Measurements from ENCODE around the gene PARS2. TPM values are rescaled to one million over a fixed set of nuclear protein-coding genes. Genes with fewer than 3 reads are reported as not detected.

PARS2 gene
- total and polyA plus RNA-seq, 2 experiments from 2014 or later, result 5.9 to 13.6 TPM

DNA sequence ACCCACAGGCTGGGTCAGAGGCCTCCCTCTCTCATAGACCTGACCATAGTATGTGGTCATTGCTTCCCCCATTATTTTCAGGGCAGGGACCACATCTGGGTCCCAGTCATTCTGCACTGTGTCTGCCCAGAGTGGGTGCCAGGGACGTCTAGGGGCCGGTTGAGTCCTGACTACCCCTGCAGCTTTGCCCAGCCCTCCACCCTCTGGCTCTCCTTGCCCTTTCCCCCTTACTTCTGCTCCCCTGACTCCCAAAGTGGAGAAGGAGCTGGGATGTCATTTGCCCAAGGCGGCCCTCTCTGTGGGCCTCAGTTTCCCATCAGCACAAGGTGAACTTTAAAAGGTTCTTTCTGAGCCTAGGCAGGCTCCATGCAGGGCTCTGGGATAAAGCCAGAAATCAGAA is 41.1 kb upstream of the PARS2 start (continued):
- TF ChIP-seq, protein P1, sequence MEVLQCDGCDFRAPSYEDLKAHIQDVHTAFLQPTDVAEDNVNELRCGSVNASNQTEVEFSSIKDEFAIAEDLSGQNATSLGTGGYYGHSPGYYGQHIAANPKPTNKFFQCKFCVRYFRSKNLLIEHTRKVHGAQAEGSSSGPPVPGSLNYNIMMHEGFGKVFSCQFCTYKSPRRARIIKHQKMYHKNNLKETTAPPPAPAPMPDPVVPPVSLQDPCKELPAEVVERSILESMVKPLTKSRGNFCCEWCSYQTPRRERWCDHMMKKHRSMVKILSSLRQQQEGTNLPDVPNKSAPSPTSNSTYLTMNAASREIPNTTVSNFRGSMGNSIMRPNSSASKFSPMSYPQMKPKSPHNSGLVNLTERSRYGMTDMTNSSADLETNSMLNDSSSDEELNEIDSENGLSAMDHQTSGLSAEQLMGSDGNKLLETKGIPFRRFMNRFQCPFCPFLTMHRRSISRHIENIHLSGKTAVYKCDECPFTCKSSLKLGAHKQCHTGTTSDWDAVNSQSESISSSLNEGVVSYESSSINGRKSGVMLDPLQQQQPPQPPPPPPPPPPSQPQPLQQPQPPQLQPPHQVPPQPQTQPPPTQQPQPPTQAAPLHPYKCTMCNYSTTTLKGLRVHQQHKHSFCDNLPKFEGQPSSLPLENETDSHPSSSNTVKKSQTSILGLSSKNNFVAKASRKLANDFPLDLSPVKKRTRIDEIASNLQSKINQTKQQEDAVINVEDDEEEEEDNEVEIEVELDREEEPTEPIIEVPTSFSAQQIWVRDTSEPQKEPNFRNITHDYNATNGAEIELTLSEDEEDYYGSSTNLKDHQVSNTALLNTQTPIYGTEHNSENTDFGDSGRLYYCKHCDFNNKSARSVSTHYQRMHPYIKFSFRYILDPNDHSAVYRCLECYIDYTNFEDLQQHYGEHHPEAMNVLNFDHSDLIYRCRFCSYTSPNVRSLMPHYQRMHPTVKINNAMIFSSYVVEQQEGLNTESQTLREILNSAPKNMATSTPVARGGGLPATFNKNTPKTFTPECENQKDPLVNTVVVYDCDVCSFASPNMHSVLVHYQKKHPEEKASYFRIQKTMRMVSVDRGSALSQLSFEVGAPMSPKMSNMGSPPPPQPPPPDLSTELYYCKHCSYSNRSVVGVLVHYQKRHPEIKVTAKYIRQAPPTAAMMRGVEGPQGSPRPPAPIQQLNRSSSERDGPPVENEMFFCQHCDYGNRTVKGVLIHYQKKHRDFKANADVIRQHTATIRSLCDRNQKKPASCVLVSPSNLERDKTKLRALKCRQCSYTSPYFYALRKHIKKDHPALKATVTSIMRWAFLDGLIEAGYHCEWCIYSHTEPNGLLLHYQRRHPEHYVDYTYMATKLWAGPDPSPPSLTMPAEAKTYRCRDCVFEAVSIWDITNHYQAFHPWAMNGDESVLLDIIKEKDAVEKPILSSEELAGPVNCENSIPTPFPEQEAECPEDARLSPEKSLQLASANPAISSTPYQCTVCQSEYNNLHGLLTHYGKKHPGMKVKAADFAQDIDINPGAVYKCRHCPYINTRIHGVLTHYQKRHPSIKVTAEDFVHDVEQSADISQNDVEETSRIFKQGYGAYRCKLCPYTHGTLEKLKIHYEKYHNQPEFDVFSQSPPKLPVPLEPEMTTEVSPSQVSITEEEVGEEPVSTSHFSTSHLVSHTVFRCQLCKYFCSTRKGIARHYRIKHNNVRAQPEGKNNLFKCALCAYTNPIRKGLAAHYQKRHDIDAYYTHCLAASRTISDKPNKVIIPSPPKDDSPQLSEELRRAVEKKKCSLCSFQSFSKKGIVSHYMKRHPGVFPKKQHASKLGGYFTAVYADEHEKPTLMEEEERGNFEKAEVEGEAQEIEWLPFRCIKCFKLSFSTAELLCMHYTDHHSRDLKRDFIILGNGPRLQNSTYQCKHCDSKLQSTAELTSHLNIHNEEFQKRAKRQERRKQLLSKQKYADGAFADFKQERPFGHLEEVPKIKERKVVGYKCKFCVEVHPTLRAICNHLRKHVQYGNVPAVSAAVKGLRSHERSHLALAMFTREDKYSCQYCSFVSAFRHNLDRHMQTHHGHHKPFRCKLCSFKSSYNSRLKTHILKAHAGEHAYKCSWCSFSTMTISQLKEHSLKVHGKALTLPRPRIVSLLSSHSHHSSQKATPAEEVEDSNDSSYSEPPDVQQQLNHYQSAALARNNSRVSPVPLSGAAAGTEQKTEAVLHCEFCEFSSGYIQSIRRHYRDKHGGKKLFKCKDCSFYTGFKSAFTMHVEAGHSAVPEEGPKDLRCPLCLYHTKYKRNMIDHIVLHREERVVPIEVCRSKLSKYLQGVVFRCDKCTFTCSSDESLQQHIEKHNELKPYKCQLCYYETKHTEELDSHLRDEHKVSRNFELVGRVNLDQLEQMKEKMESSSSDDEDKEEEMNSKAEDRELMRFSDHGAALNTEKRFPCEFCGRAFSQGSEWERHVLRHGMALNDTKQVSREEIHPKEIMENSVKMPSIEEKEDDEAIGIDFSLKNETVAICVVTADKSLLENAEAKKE (CRISPR knock-in tag; IDR thresholded peaks at IDR 0.05), result no peak
- TF ChIP-seq STAT1 (IDR thresholded peaks at IDR 0.05; ENCODE audit: unreplicated experiment), result no peak

DNA sequence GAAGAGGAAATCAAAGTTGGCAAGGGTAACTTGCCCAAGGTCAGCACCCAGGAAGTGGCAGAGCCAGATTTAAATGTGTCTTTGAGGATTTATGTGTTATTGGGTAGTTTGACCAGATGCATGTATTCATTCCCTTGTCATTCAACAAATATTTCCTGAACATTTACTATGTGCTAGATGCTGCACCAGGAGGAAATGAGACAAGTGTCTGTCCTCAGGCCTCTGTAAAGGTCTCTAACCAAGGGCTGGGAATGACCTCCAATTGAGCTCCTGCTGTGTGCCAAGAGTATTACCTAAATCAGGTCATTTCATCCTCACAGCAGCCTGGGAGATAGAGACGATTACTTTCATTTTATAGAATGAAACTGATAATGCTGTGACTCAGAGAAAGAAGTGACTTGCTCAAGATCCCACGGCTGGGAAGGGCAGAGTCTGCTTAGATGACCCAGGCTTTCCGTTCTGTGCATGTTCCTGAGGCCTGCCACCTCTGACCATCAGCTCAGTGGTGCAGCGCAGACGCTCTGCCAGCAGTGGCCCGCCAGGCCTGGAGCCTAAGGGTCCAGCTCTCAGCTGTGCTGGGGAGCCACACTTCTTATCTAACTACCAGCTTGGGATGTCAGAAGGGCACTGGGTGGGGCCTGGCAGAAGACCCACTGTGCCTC is 40.3 kb upstream of the PARS2 start:
- no peak overlapping the region for H2AFZ ChIP-seq
- H3K4me2 ChIP-seq, result no peak overlapping the region
- no peaks in the 10 kb centered on the region; the same call in 1 of the 2 replicates for H3K4me1 ChIP-seq (ENCODE audit: insufficient read depth)
- H3K27me3 ChIP-seq (ENCODE audit: insufficient read depth), result peaks cover 29% of the 10 kb centered on the region
- H4K20me1 ChIP-seq (replicated peaks; ENCODE audit: insufficient read depth), result no peaks in the 10 kb centered on the region
- DNase-seq (ENCODE audit: low spot score), result no peak
- peaks cover 12% of the 10 kb centered on the region for H3K27me3 Mint-ChIP-seq (ENCODE audit: insufficient read depth, low read depth, poor library complexity)
- no peaks in the 10 kb centered on the region for H3K36me3 ChIP-seq (ENCODE audit: insufficient read depth)
- H3K27ac ChIP-seq (ENCODE audit: low read depth), result no peak overlapping the region
- H3K79me2 ChIP-seq (replicated peaks; ENCODE audit: insufficient read depth), result no peaks in the 10 kb centered on the region
- no peak for ATAC-seq
- H3K4me1 Mint-ChIP-seq, result peaks cover 9% of the 10 kb centered on the region; the same call in 2 of the 3 replicates
- no peak overlapping the region for H3K27ac Mint-ChIP-seq
- H3K9me2 ChIP-seq (ENCODE audit: insufficient read depth), result no peaks in the 10 kb centered on the region
- H3K4me3 Mint-ChIP-seq, result no peak overlapping the region
- H3K36me3 Mint-ChIP-seq (ENCODE audit: low read depth), result no peaks in the 10 kb centered on the region; the same call in 2 of the 3 replicates
- no peaks in the 10 kb centered on the region for H3K9me3 Mint-ChIP-seq
- no peak overlapping the region for H3K4me3 ChIP-seq
- H3F3A ChIP-seq (replicated peaks; ENCODE audit: low read depth), result 0 out of 2 replicates have a peak, but pooled peaks cover 5% of the 10 kb centered on the region
- TF ChIP-seq STAT1 (IDR thresholded peaks at IDR 0.05; ENCODE audit: unreplicated experiment), result no peak
- no peak for TF ChIP-seq ZNF331 (CRISPR knock-in tag; IDR thresholded peaks at IDR 0.05; ENCODE audit: low read depth)
- TF ChIP-seq NANOG (IDR thresholded peaks at IDR 0.05; ENCODE audit: borderline replicate concordance), result no peak
- TF ChIP-seq, protein P1 (CRISPR knock-in tag; IDR thresholded peaks at IDR 0.05), result no peak
- TF ChIP-seq, protein P2, sequence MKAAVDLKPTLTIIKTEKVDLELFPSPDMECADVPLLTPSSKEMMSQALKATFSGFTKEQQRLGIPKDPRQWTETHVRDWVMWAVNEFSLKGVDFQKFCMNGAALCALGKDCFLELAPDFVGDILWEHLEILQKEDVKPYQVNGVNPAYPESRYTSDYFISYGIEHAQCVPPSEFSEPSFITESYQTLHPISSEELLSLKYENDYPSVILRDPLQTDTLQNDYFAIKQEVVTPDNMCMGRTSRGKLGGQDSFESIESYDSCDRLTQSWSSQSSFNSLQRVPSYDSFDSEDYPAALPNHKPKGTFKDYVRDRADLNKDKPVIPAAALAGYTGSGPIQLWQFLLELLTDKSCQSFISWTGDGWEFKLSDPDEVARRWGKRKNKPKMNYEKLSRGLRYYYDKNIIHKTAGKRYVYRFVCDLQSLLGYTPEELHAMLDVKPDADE (IDR thresholded peaks at IDR 0.05), result no peak

All from GM23338 (cell line).